HL-60 (cell line): Measurements from ENCODE around the gene KIAA1671.

ENCODE experiments used
- DNase-seq, 2 experiments: peaks; one replicate each; pipeline ENCODE4 v3.0.0-alpha.2; 2010 to 2020; ENCODE audit warnings: low read depth in 1 of 2, low spot score in 1 of 2
- H3K27ac ChIP-seq: fragments of 250-450 bp; sonication (Bioruptor Pico); replicated peaks from 2 replicates; pipeline ENCODE4 v1.5.1; 2020; ENCODE audit warnings: mild to moderate bottlenecking, moderate library complexity
- H3K27me3 ChIP-seq: fragments of 250-450 bp; sonication (Bioruptor Pico); 2 replicates; pipeline ENCODE4 v1.5.1; 2021; ENCODE audit warnings: mild to moderate bottlenecking, moderate library complexity; ENCODE audit not compliant: insufficient read depth, poor library complexity, severe bottlenecking
- H3K4me3 ChIP-seq: replicated peaks from 2 replicates; pipeline ENCODE4 v1.5.1; 2011; ENCODE audit warnings: mild to moderate bottlenecking, control low read depth, low read length; ENCODE audit not compliant: insufficient read depth
- GABPA ChIP-seq: IDR thresholded peaks from 2 replicates; pipeline ENCODE4 v1.6.1; 2012; ENCODE audit warnings: low read depth
- POLR2AphosphoS5 ChIP-seq: IDR thresholded peaks from 2 replicates; pipeline ENCODE4 v1.6.1; 2012; ENCODE audit warnings: low read depth
- SPI1 ChIP-seq: IDR thresholded peaks from 2 replicates; pipeline ENCODE4 v1.6.1; 2012; ENCODE audit warnings: low read depth, mild to moderate bottlenecking, borderline replicate concordance
- TF ChIP-seq, protein P1 (sequence below): IDR thresholded peaks from one replicate; pipeline ENCODE4 v1.5.1; 2011; ENCODE audit warnings: low read length, control low read depth, inconsistent platforms; ENCODE audit not compliant: insufficient read depth
- TF ChIP-seq, protein P2 (sequence below): IDR thresholded peaks from 2 replicates; pipeline ENCODE4 v1.6.1; 2012; ENCODE audit warnings: low read depth; ENCODE audit not compliant: insufficient replicate concordance

Gene KIAA1671

DNA sequence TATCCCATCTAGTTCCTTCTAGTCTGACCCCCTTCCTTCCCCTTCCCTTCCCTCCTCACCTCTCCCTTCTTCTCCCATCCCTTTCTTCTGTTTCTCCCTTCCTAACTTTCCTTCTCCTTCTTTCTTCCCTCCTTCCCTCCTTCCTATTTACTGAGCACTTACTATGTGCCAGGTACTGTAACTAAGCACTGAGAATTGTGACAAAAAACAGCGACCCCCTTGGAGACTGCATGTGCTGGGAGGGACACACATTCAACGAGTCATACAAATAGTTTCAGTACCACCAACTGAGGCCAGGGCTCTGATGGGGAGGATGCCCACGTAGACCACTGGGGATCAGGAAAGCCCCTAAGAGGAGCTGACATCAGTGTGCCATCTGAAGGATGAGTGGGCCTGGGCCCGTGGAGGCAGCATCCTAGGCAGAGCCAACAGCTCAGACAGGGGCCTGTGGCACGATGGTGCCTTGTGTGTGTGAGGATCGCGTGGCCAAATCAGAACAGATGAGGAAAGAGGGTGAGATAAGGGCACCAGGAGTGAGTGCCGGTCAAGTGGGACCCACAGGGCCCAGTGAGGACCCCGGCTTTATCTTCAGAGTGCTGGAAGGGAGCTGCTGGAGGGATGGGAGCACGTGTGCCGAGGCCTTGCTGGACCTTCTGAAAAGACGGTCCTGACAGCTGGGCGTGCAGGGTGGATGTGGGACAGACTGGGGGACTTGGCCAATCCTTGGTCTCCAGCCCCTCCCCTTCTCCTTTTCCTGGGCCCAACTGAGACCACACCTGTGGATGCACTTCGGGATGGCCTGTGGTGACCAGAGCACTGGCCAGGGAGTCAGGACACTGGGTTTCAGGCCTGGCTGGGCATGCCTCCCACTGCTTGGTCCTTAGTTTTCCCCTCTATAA is 208.8 kb downstream of the KIAA1671 start:
- no peak for DNase-seq
- H3K27ac ChIP-seq = no peak overlapping the region
- no peaks in the 10 kb centered on the region for H3K27me3 ChIP-seq
- H3K4me3 ChIP-seq = no peak overlapping the region
- TF ChIP-seq POLR2AphosphoS5 (no peak), GABPA (no peak), SPI1 (no peak)
- TF ChIP-seq, protein P1, sequence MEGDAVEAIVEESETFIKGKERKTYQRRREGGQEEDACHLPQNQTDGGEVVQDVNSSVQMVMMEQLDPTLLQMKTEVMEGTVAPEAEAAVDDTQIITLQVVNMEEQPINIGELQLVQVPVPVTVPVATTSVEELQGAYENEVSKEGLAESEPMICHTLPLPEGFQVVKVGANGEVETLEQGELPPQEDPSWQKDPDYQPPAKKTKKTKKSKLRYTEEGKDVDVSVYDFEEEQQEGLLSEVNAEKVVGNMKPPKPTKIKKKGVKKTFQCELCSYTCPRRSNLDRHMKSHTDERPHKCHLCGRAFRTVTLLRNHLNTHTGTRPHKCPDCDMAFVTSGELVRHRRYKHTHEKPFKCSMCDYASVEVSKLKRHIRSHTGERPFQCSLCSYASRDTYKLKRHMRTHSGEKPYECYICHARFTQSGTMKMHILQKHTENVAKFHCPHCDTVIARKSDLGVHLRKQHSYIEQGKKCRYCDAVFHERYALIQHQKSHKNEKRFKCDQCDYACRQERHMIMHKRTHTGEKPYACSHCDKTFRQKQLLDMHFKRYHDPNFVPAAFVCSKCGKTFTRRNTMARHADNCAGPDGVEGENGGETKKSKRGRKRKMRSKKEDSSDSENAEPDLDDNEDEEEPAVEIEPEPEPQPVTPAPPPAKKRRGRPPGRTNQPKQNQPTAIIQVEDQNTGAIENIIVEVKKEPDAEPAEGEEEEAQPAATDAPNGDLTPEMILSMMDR = no peak
- TF ChIP-seq, protein P2, sequence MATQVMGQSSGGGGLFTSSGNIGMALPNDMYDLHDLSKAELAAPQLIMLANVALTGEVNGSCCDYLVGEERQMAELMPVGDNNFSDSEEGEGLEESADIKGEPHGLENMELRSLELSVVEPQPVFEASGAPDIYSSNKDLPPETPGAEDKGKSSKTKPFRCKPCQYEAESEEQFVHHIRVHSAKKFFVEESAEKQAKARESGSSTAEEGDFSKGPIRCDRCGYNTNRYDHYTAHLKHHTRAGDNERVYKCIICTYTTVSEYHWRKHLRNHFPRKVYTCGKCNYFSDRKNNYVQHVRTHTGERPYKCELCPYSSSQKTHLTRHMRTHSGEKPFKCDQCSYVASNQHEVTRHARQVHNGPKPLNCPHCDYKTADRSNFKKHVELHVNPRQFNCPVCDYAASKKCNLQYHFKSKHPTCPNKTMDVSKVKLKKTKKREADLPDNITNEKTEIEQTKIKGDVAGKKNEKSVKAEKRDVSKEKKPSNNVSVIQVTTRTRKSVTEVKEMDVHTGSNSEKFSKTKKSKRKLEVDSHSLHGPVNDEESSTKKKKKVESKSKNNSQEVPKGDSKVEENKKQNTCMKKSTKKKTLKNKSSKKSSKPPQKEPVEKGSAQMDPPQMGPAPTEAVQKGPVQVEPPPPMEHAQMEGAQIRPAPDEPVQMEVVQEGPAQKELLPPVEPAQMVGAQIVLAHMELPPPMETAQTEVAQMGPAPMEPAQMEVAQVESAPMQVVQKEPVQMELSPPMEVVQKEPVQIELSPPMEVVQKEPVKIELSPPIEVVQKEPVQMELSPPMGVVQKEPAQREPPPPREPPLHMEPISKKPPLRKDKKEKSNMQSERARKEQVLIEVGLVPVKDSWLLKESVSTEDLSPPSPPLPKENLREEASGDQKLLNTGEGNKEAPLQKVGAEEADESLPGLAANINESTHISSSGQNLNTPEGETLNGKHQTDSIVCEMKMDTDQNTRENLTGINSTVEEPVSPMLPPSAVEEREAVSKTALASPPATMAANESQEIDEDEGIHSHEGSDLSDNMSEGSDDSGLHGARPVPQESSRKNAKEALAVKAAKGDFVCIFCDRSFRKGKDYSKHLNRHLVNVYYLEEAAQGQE = no peak

DNA sequence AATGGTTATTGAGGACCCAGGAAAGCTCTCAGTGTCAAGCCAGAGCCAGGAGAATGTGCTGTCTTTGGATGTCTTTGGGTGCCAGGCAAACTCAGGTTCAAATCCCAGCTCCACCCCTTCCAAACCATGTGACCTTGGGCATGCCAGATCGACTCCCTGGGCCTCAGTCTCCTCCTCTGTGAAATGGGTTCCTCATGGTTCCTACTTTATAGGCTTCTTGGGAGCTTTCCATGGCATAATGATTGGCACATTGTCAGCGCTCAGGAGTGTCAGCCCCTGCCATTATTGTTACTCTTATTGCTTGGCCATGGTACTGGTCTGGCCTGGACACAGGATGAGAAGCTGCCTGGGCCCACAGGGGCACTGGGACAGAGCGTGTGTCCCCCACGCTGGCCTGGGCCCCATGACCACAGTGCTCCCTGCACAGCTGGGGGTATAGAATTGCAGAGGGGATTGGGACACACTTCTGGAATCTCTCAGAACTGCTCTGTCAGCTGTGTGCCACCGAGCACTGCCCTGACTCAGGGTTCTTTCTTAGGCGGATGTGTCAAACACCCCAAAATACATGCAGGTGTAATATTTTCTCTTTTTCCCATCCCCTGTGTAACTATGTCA is 209.5 kb downstream of the KIAA1671 start:
- Histone ChIP-seq H3K4me3 (no peak overlapping the region), H3K27ac (no peak overlapping the region), H3K27me3 (no peaks in the 10 kb centered on the region)
- DNase-seq = no peak
- TF ChIP-seq, protein P2 = no peak
- TF ChIP-seq GABPA = no peak

DNA sequence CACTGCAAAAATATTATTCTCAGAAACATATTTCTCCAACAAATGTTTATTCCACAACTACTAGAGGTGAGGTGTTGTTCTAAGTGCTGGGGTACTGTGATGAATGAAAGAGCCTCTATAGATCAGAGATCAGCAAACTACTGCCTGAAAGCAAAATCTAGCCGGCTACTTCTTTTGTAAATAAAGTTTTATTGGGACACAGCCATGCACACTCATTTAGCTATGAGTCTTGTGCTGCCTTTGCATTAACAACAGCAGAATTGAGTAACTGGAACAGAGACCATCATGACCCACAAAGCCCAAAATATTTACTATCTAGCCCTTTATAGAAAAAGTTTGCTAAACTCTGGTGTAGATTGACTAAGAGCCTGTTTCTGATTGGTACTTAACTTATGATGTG is 210.0 kb downstream of the KIAA1671 start:
- Histone ChIP-seq H3K4me3 (no peak overlapping the region), H3K27ac (no peak overlapping the region), H3K27me3 (no peaks in the 10 kb centered on the region)
- TF ChIP-seq, protein P1 = no peak
- no peak for TF ChIP-seq SPI1
- TF ChIP-seq POLR2AphosphoS5 = no peak
- TF ChIP-seq GABPA = no peak
- TF ChIP-seq, protein P2 = no peak
- no peak for DNase-seq
